H54 (cell line): ENCODE data around the gene RHOH.

Experiments
- DNase-seq: peaks from one replicate; pipeline ENCODE4 v3.0.0; 2011; ENCODE audit warnings: low spot score, mixed read lengths; ENCODE audit not compliant: insufficient read length
- FAIRE-seq: peaks from 3 replicates; lab custom pipeline; 2011; peaks lifted over from hg19 to GRCh38; lab: Jason Lieb, UNC
- POLR2A ChIP-seq: IDR thresholded peaks from 2 replicates; pipeline ENCODE4 v1.6.1; 2011; ENCODE audit warnings: low read depth, mild to moderate bottlenecking, low read length

RHOH gene

DNA sequence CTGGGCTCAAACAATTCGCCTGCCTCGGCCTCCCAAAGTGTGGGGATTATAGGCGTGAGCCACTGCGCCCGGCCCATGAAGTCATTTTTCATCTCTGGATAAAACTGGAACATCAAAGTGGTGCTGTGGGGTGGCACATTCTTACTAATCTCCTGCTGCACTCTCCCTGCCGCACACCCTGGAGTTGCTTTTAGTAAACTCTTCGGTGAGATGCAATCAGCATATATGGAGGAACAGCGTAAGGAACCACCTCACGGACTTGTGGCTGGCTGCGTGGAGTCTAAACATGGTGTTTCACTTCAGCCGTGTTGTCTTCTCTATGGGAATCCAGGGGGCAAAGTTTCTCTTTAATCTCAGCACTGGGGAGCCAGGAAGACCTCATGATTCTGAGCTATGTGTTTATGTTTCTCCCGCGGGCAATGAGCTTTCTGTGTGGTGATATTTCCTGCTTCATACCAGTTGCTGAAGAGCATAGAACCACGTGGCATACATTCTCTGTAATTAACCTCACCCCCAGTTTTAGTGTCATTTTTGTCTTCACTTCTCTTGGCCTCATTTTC lies 2.1 kb upstream of the RHOH start:
- FAIRE-seq: no peak
- TF ChIP-seq POLR2A: no peak
- no peak for DNase-seq

- FAIRE-seq (no peak), DNase-seq (no peak)
- TF ChIP-seq POLR2A: no peak
Observed at GRCh38 chr4:40195182-40196177, 1.4 kb upstream of the RHOH start.

DNA sequence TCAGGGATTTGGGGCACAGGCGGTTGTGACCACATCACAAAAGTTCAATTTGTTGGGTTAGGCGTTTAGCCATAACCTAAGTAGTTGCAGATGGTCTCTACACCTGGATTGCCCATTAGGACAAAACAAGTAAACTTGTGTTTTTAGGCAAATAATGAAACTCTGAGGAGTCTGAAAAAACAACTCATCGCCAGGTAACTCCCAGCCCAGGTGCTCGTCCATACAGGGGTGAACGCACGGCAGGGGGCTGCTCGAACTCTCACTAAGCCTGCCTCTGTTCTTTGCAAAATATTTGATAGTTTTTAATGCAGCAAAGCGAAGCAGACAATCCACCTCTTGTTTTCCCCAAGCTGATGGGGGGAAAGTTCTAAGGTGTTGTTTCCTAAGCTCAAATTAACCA lies 559 bp upstream of the RHOH start:
- TF ChIP-seq POLR2A: no peak
- DNase-seq (no peak), FAIRE-seq (no peak)

DNA sequence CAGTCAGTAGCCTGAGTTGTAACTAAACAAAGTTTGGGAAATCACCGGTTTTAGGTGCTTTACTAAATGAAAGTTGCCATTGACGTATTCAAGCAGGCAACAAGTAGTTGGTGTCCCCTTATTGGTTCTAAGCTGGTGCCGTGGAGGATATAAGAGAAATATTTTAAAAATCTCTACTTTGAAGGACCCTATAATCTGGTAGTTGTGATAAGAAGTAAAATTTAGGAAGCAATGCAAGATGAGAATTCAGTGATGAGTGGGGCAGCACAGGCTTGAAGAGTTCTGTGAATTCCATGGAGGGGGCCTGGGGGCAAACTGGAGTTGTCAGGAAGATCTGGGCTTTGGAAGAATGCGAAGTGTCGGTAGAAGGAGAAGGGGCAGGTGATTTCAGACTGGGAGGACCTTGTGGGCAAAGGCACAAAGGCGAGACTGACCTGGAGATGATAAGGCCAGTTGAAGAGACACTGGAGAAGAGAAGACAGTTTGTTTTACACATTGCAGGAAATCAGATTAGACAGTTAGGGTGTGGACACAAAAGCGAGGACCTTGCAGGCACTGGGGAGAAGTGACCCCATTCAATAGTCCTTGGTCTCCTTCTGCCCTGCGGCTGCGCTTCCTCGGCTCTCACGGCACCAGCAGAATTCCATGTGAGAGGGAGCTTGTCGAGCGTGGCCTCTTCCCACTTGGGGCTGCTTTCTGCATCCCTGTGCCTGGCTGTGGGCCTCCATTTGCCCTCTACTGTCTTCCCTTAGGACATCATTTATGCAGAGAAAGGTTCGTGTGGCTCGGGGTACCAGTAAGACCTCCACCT lies 1.3 kb downstream of the RHOH start:
- FAIRE-seq: no peak
- no peak for DNase-seq
- TF ChIP-seq POLR2A: no peak

DNA sequence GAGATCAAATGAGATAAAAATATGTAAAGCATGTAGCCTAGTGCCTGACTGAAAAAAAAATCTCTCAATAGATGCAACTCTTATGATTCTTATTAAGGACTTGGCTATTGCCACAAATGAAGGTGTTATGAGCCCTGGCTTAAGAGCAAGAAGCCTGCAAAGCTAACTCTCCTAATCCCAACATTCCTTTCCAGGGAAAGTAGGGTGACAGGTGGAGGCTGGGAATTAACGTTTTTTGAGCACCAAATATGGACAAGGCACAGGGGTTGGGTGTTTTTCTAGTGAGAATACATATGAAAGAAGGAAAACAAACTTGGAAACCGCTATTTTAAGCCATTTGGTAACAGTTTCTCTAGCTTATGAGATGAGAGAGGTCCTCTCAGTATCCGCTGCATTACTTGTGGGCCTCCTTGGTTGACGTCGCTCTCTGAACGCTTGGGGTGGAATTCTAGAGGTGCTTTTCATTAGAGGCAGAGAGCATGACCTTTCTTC lies 2.4 kb downstream of the RHOH start:
- FAIRE-seq (no peak), DNase-seq (no peak)
- TF ChIP-seq POLR2A: no peak

DNA sequence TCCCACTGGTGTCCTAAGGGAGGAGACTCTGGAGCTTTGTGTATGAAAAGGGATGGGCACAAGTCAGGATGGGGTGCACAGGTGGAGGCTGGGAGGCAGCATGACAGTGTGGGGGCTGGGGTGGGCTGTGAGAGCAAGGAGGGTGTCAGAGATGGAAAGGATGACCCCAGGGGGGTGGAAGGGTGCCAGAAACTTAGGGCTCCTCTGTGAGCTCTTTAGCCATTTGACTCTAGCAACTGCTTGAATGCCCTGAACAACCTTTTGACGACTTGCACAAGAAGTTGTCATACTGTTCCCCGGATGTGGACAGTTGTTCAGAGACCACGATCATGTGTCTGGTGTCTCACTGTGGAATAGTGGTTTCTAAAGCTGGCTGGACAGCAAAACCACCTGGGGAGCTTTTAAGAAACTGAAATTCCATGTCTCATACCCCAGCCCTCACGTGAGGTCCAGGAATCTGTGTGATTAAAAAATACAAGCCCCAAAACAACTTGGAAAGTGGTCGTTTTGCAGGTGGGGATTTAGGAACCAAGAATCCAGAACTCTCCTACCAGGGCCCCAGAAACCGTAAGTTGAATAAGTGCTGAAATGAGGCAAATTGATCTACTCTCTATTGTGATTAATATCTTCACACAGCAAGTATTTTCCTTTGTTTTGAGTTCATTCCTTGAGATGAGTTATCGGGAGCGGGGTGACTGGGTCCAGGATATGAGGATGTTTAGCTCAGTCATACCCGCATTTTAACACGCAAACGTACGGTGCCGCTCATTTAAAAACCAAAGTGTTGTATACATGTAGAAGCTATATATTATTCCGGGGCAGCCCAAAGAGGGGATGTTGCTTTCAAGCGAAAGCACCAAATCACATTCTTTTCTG lies 3.4 kb downstream of the RHOH start:
- DNase-seq (no peak), FAIRE-seq (no peak)
- no peak for TF ChIP-seq POLR2A

DNA sequence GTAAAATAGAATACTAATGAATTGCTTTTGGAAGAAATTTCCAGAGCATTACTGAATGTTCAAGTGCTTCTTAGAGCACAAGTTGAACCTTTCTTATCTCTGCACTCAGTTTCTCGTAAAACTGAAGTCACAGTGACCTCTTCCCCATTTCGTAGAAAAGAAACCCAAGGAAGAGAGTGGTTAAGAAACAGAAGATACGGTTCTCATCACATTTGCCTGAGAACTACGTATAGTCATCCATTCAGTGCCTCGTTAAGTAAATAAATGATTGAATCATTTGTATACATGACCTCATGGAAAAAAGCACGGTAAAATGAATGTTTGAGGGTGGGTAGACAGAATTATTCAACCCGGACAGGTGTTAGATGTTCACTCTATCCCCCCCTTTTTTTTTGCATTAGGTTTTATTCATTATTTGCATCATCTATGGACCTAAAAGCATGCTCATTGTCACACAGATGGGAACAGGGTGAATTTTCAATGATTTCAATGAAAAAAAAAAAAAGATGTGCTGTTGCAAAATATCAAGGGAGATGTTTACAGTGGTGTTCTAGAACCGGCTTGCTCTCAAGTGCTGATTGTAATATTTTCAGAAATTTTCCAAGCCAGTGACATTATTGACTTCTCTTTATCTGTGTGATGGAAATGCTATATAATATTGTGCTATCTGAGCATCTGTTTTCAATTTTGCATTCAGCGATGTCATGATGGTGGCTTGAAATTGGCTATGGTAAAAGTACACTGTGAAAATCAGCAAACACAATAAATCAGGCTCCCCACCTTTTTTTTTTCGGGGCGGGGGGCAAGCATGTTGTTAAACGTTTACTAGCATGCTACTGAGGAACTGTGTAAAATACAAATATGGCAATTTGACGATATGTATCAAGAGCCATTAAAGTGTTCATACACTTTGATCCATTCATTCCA lies 4.3 kb downstream of the RHOH start:
- DNase-seq (no peak), FAIRE-seq (no peak)
- TF ChIP-seq POLR2A: no peak

- no peak for DNase-seq
- no peak for TF ChIP-seq POLR2A
- FAIRE-seq: no peak
Observed at GRCh38 chr4:40201898-40202297, 5.1 kb downstream of the RHOH start.

GRCh38 chr4:40202474-40202873 lies 5.6 kb downstream of the RHOH start:
- FAIRE-seq (no peak), DNase-seq (no peak)
- TF ChIP-seq POLR2A: no peak

DNA sequence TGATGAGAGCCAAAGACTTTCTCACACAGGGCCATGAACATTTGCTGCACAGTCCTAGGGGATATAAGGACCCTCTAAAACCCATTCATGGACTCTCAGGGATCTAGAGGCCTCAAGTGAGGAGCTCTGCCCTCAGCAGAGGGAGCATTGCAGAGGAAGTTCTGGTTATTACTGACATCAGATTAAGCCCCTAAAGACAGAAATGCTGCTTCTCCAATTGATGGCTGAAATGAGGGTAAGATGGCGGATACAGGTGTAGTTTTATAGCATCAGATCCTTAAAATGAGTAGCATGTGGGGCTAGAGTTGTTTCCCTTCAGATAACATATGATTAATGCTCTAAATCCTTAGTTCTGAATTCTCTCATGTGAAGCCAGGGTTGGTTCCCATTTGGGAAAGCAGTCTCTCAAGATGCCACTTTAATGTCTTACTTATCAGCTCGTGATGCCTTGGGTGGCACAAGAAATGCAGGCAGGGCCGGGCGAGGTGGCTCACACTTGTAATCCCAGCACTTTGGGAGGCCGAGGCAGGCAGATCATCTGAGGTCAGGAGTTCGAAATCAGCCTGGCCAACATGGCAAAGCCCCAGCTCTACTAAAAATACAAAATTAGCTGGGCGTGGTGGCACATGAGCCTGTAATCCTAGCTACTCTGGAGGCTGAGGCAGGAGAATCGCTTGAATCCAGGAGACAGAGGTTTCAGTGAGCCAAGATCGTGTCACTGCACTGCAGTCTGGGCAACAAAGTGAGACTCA lies 7.9 kb downstream of the RHOH start:
- TF ChIP-seq POLR2A: no peak
- no peak for DNase-seq
- no peak for FAIRE-seq
